HL-60 (cell line): Measurements from ENCODE around the gene UBQLN1.

Experiments
- CTCF ChIP-seq: IDR thresholded peaks from one replicate; pipeline ENCODE4 v1.5.1; 2011; ENCODE audit warnings: low read length, control low read depth, inconsistent platforms; ENCODE audit not compliant: insufficient read depth
- POLR2AphosphoS5 ChIP-seq: IDR thresholded peaks from 2 replicates; pipeline ENCODE4 v1.6.1; 2012; ENCODE audit warnings: low read depth
- REST ChIP-seq: IDR thresholded peaks from 2 replicates; pipeline ENCODE4 v1.6.1; 2012; ENCODE audit warnings: low read depth; ENCODE audit not compliant: insufficient replicate concordance

DNA sequence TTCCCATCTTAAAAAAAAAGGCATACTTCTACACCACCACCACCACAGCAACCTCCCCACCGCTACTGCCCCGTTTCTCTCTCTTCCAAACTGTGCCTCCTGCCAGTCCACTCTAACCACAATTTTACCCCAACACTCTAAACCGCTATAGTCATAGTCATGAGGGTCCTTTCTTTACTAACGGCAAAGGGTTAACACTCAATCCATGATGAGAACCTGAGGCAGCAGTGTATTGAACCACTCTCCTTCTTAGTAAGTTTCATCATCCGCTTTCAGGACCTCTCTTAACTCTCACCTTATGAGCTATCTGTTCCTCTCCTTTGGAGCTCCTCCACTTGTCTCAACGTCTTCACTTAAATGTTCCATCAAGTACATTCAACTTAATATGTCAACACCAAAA lies 50.8 kb downstream of the UBQLN1 start:
- TF ChIP-seq CTCF (no peak), POLR2AphosphoS5 (no peak), REST (no peak)
